Endothelial cell of umbilical vein (primary cell): Measurements from ENCODE around the gene PRSS21. TPM values are rescaled to one million over a fixed set of nuclear protein-coding genes. Genes with fewer than 3 reads are reported as not detected.

Experiments used
- BruUV-seq: library from RNA; stranded (reverse); fragments of 400-500 nt; replicated peaks from 2 replicates; lab custom pipeline; 2021; lab: Mats Ljungman, UMichigan
- CTCF ChIA-PET: fragments of 300-600, 350-600 bp; sonication (Branson Sonifier 250); formaldehyde crosslinking; loops from one replicate; lab custom pipeline; 2021; ENCODE audit warnings: antibody characterized with exemption, inconsistent platforms; lab: Charles Lee
- POLR2A ChIA-PET: fragments of 300-600, 350-600 bp; sonication (Branson Sonifier 250); formaldehyde crosslinking; loops from one replicate; lab custom pipeline; 2021; ENCODE audit warnings: antibody characterized with exemption, inconsistent platforms; lab: Charles Lee
- DNase-seq: peaks from one replicate; pipeline ENCODE4 v3.0.0-alpha.2; 2011; ENCODE audit warnings: low read depth, low spot score
- FAIRE-seq: peaks from 2 replicates; lab custom pipeline; 2011; peaks lifted over from hg19 to GRCh38; lab: Jason Lieb, UNC
- H2AFZ ChIP-seq: 2 replicates; pipeline ENCODE4 v1.6.0; 2012; ENCODE audit warnings: low read depth, low read length, control low read depth, inconsistent platforms
- H3K27ac ChIP-seq: 2 replicates; pipeline ENCODE4 v1.5.1; 2011; ENCODE audit warnings: low read depth, mild to moderate bottlenecking, control low read depth, low read length, moderate library complexity; ENCODE audit not compliant: insufficient read depth
- H3K27me3 ChIP-seq, 2 experiments: 2 replicates each; pipeline versions ENCODE4 v1.6.0 to v1.6.1; 2011; ENCODE audit warnings: low read length in 2 of 2, mixed read lengths in 1 of 2; ENCODE audit not compliant: control insufficient read depth in 2 of 2, insufficient read depth in 2 of 2
- H3K36me3 ChIP-seq, 2 experiments: 2 replicates in 1 of 2; 3 replicates in 1 of 2; pipeline ENCODE4 v1.5.1; 2011; ENCODE audit warnings: low read length in 2 of 2, mild to moderate bottlenecking in 1 of 2, moderate library complexity in 1 of 2; ENCODE audit not compliant: control insufficient read depth in 2 of 2, insufficient read depth in 2 of 2; ENCODE audit errors: extremely low read depth in 1 of 2
- H3K4me1 ChIP-seq: 3 replicates; pipeline ENCODE4 v1.5.1; 2011; ENCODE audit warnings: mild to moderate bottlenecking, low read length; ENCODE audit not compliant: control insufficient read depth, insufficient read depth; ENCODE audit errors: extremely low read depth
- H3K4me2 ChIP-seq: 2 replicates; pipeline ENCODE4 v1.6.1; 2011; ENCODE audit warnings: low read length, control low read depth, mixed read lengths; ENCODE audit not compliant: insufficient read depth
- H3K4me3 ChIP-seq, 3 experiments: fragments of 200-600 bp in 1 of 3; sonication (generic), shearing (Covaris generic) in 1 of 3; replicated peaks in 1 of 3; 2 replicates each; pipeline ENCODE4 v1.5.1; 2011 to 2016; ENCODE audit warnings: control low read depth in 3 of 3, low read length in 3 of 3, mild to moderate bottlenecking in 2 of 3, inconsistent platforms in 1 of 3, low read depth in 1 of 3, moderate library complexity in 1 of 3; ENCODE audit not compliant: insufficient read depth in 1 of 3
- H3K79me2 ChIP-seq: 2 replicates; pipeline ENCODE4 v1.6.0; 2012; ENCODE audit warnings: low read length, inconsistent platforms; ENCODE audit not compliant: control insufficient read depth, insufficient read depth
- H3K9ac ChIP-seq: replicated peaks from 2 replicates; pipeline ENCODE3; 2011; ENCODE audit warnings: low read length, control low read depth; ENCODE audit not compliant: insufficient read depth; ENCODE audit errors: extremely low read depth
- H3K9me1 ChIP-seq: replicated peaks from 3 replicates; pipeline ENCODE4 v1.6.0; 2011; ENCODE audit warnings: mild to moderate bottlenecking, low read length; ENCODE audit not compliant: control insufficient read depth, insufficient read depth; ENCODE audit errors: extremely low read depth
- H3K9me3 ChIP-seq: replicated peaks from 2 replicates; pipeline ENCODE4 v1.5.1; 2012; ENCODE audit warnings: low read length, inconsistent platforms; ENCODE audit not compliant: control insufficient read depth, insufficient read depth
- H4K20me1 ChIP-seq: replicated peaks from 2 replicates; pipeline ENCODE3; 2011; ENCODE audit warnings: mild to moderate bottlenecking, low read length; ENCODE audit not compliant: control insufficient read depth, insufficient read depth; ENCODE audit errors: extremely low read depth
- EZH2 ChIP-seq: IDR thresholded peaks from 2 replicates; pipeline ENCODE4 v1.6.1; 2012; ENCODE audit warnings: borderline replicate concordance, low read depth, mild to moderate bottlenecking, moderate library complexity, low read length, inconsistent platforms; ENCODE audit not compliant: severe bottlenecking
- FOS ChIP-seq: IDR thresholded peaks from 2 replicates; pipeline ENCODE4 v1.6.1; 2011; ENCODE audit warnings: mild to moderate bottlenecking, low read length, moderate library complexity, borderline replicate concordance; ENCODE audit not compliant: insufficient read depth
- GATA2 ChIP-seq: IDR thresholded peaks from 2 replicates; pipeline ENCODE4 v1.7.0; 2011; ENCODE audit warnings: low read depth, mild to moderate bottlenecking, moderate library complexity, mixed read lengths, low read length; ENCODE audit not compliant: insufficient read length, insufficient read depth
- JUN ChIP-seq: IDR thresholded peaks from 2 replicates; pipeline ENCODE4 v1.6.1; 2011; ENCODE audit warnings: borderline replicate concordance, low read depth; ENCODE audit not compliant: insufficient read length, insufficient read depth
- MAX ChIP-seq: IDR thresholded peaks from 2 replicates; pipeline ENCODE4 v1.6.1; 2011; ENCODE audit not compliant: insufficient read depth, insufficient read length
- MYC ChIP-seq: IDR thresholded peaks from one replicate; pipeline ENCODE4 v1.6.1; 2011; ENCODE audit warnings: mild to moderate bottlenecking, low read depth, low read length
- POLR2A ChIP-seq: IDR thresholded peaks from 2 replicates; pipeline ENCODE4 v1.6.1; 2012; ENCODE audit warnings: low read depth, mild to moderate bottlenecking, control low read depth, low read length
- POLR2AphosphoS5 ChIP-seq: IDR thresholded peaks from 2 replicates; pipeline ENCODE4 v1.6.1; 2012; ENCODE audit warnings: low read depth, mild to moderate bottlenecking, control low read depth, low read length, moderate library complexity; ENCODE audit not compliant: insufficient read depth
- dilution Hi-C: fragments of 300-500 bp; cut with MboI; formaldehyde crosslinking; loops from one replicate; pipeline ENCODE4 v1.15.0; 2019; ENCODE audit warnings: low sequenced_read_pairs; ENCODE audit not compliant: extremely low pct_ligation_motif_present
- intact Hi-C: fragments of 100-400 bp; cut with micrococcal nuclease; formaldehyde crosslinking; loops from one replicate; pipeline ENCODE4 v1.10.0; 2022
- polyA plus RNA-seq, 4 experiments: library from polyadenylated mRNA; depleted of rRNA in 3 of 4; stranded (reverse) in 3 of 4; unstranded in 1 of 4; fragments of >200 nt; gene quantifications; 2 replicates each; pipeline versions ENCODE4 v1.2.1 to v1.2.3, GENCODE V29; 2011 to 2012; ENCODE audit warnings: missing spikeins in 1 of 4
- small RNA-seq: library from RNA; depleted of rRNA; stranded (forward); fragments of <200 nt; gene quantifications from one replicate; pipeline ENCODE3, GENCODE V24; 2012; ENCODE audit warnings: low replicate concordance, low read depth; ENCODE audit not compliant: insufficient read depth, insufficient read length
- total RNA-seq: library from RNA; stranded (reverse); gene quantifications from 2 replicates; pipeline ENCODE4 v1.2.3, GENCODE V29; 2021
- TF ChIP-seq, protein P1 (sequence below), 2 donors: IDR thresholded peaks; 1 replicate in 1 of 2; 2 replicates in 1 of 2; pipeline ENCODE4 v1.5.1; 2011; ENCODE audit warnings: low read length in 2 of 2, mild to moderate bottlenecking in 2 of 2, moderate library complexity in 2 of 2, control low read depth in 1 of 2, inconsistent platforms in 1 of 2, low read depth in 1 of 2; ENCODE audit not compliant: insufficient read depth in 1 of 2; ENCODE audit errors: extremely low read depth in 1 of 2

PRSS21 gene
- total and polyA plus RNA-seq, 2 donors (not counting 3 experiments of a cell fraction or from before 2014, with no cell fraction given): 0.28 TPM; not detected in 1

GRCh38 chr16:2867987-2868789 lies 51.2 kb downstream of the PRSS21 start:
- Histone ChIP-seq H3K9me1 (no peaks in the 10 kb centered on the region), H2AFZ (peak overlapping the region; percentile 45), H3K4me2 (peak overlapping the region; percentile 42), H3K4me3 (peak overlapping the region in 2 of 3 experiments; percentile 34 to 45), H3K27ac (peak overlapping the region; percentile 81), H3K4me1 (peaks cover 5% of the 10 kb centered on the region), H3K79me2 (no peaks in the 10 kb centered on the region), H3K9ac (peak overlapping the region; percentile 80), H3K36me3 (no peaks in the 10 kb centered on the region), H4K20me1 (no peaks in the 10 kb centered on the region), H3K9me3 (no peaks in the 10 kb centered on the region), H3K27me3 (peaks cover 0 to 2% of the 10 kb centered on the region in 2 experiments)
- ChIA-PET POLR2A (interaction anchor here (0.7 to 1.3 kb wide), 3 partner anchors 14 to 37 kb away, joined by 3 to 8 read pairs (median 4); partner anchors contain the start of gene FLYWCH2), CTCF (interaction anchor here (0.6 to 13.6 kb wide), 25 partner anchors 8 to 148 kb away, joined by 3 to 372 read pairs (median 5); partner anchors contain the start of genes ELOB, FLYWCH1, FLYWCH2 and PAQR4)
- intact Hi-C loops: loop anchor here (1.0 to 2.0 kb wide), 5 partner anchors 14 to 195 kb away; partner anchors contain the start of genes ELOB and PRSS27
- DNase-seq (peak; percentile 93), FAIRE-seq (peak; percentile 94)
- dilution Hi-C loops: no loop called here
- BruUV-seq: TSS peak; percentile 97
- no peak for TF ChIP-seq MAX
- TF ChIP-seq, protein P1, sequence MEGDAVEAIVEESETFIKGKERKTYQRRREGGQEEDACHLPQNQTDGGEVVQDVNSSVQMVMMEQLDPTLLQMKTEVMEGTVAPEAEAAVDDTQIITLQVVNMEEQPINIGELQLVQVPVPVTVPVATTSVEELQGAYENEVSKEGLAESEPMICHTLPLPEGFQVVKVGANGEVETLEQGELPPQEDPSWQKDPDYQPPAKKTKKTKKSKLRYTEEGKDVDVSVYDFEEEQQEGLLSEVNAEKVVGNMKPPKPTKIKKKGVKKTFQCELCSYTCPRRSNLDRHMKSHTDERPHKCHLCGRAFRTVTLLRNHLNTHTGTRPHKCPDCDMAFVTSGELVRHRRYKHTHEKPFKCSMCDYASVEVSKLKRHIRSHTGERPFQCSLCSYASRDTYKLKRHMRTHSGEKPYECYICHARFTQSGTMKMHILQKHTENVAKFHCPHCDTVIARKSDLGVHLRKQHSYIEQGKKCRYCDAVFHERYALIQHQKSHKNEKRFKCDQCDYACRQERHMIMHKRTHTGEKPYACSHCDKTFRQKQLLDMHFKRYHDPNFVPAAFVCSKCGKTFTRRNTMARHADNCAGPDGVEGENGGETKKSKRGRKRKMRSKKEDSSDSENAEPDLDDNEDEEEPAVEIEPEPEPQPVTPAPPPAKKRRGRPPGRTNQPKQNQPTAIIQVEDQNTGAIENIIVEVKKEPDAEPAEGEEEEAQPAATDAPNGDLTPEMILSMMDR (IDR thresholded peaks at IDR 0.05; ENCODE audit: extremely low read depth in 1 of 2, insufficient read depth in 1 of 2, low read depth in 1 of 2, low read length in 2 of 2): peak; percentile 99
- no peak for TF ChIP-seq MYC
- TF ChIP-seq GATA2: peak; percentile 95
- TF ChIP-seq POLR2AphosphoS5: peak; percentile 98
- TF ChIP-seq FOS: peak; percentile 60
- TF ChIP-seq JUN: no peak
- TF ChIP-seq EZH2: no peak
- TF ChIP-seq POLR2A: peak; percentile 76

Small RNA genes within 50 kb of the gene (small RNA-seq; reads per million reads assigned to genes)
- gene SNORA3C: not detected

Other genes with a start within 250 kb of the PRSS21 start
- 30.8 and 32.2 TPM in 2 replicates for gene KCTD5, start 134.7 kb upstream of the PRSS21 start, total RNA-seq
- 42.0 and 61.4 TPM in 2 replicates for gene KCTD5, start 134.7 kb upstream of the PRSS21 start, polyA plus RNA-seq
- gene PRSS27, start 97.0 kb upstream of the PRSS21 start, total RNA-seq: 0.53 and 0.60 TPM in 2 replicates
- gene PRSS27, start 97.0 kb upstream of the PRSS21 start, polyA plus RNA-seq: 0.33 and 0.53 TPM in 2 replicates
- gene SRRM2, start 64.6 kb upstream of the PRSS21 start, total RNA-seq: 483 and 492 TPM in 2 replicates
- 270 and 296 TPM in 2 replicates for gene SRRM2, start 64.6 kb upstream of the PRSS21 start, polyA plus RNA-seq
- gene ELOB, start 40.0 kb upstream of the PRSS21 start, total RNA-seq: 158 and 251 TPM in 2 replicates
- gene ELOB, start 40.0 kb upstream of the PRSS21 start, polyA plus RNA-seq: 848 and 1,320 TPM in 2 replicates
- not detected in 2 replicates for gene PRSS33, start 29.7 kb upstream of the PRSS21 start, total RNA-seq
- gene PRSS33, start 29.7 kb upstream of the PRSS21 start, polyA plus RNA-seq: not detected in 2 replicates
- gene PRSS41, start 18.8 kb upstream of the PRSS21 start, total RNA-seq: not detected in 2 replicates
- not detected in 2 replicates for gene PRSS41, start 18.8 kb upstream of the PRSS21 start, polyA plus RNA-seq
- gene ZG16B, start 13.1 kb downstream of the PRSS21 start, total RNA-seq: not detected in 2 replicates
- 0.22 and 0.25 TPM in 2 replicates for gene ZG16B, start 13.1 kb downstream of the PRSS21 start, polyA plus RNA-seq
- gene PRSS22, start 40.9 kb downstream of the PRSS21 start, total RNA-seq: not detected in 2 replicates
- gene PRSS22, start 40.9 kb downstream of the PRSS21 start, polyA plus RNA-seq: not detected in 2 replicates
- 18.3 and 24.1 TPM in 2 replicates for gene FLYWCH2, start 66.0 kb downstream of the PRSS21 start, total RNA-seq
- gene FLYWCH2, start 66.0 kb downstream of the PRSS21 start, polyA plus RNA-seq: 34.6 and 45.1 TPM in 2 replicates
- gene FLYWCH1, start 94.7 kb downstream of the PRSS21 start, total RNA-seq: 51.2 and 51.7 TPM in 2 replicates
- gene FLYWCH1, start 94.7 kb downstream of the PRSS21 start, polyA plus RNA-seq: 32.0 and 37.3 TPM in 2 replicates
- not detected in 2 replicates for gene KREMEN2, start 147.0 kb downstream of the PRSS21 start, total RNA-seq
- gene KREMEN2, start 147.0 kb downstream of the PRSS21 start, polyA plus RNA-seq: not detected in 2 replicates
- gene PAQR4, start 152.1 kb downstream of the PRSS21 start, total RNA-seq: 25.4 and 31.2 TPM in 2 replicates
- 23.8 and 25.7 TPM in 2 replicates for gene PAQR4, start 152.1 kb downstream of the PRSS21 start, polyA plus RNA-seq
- 36.1 and 48.5 TPM in 2 replicates for gene PKMYT1, start 163.2 kb downstream of the PRSS21 start, total RNA-seq
- 26.1 and 46.1 TPM in 2 replicates for gene PKMYT1, start 163.2 kb downstream of the PRSS21 start, polyA plus RNA-seq
- not detected in 2 replicates for gene CLDN9, start 195.7 kb downstream of the PRSS21 start, total RNA-seq
- 0.06 TPM in 1 of 2 replicates, not detected in the other for gene CLDN9, start 195.7 kb downstream of the PRSS21 start, polyA plus RNA-seq
- gene CLDN6, start 200.9 kb downstream of the PRSS21 start, total RNA-seq: not detected in 2 replicates
- gene CLDN6, start 200.9 kb downstream of the PRSS21 start, polyA plus RNA-seq: 0.28 and 0.80 TPM in 2 replicates
- 162 and 169 TPM in 2 replicates for gene TNFRSF12A, start 203.1 kb downstream of the PRSS21 start, total RNA-seq
- gene TNFRSF12A, start 203.1 kb downstream of the PRSS21 start, polyA plus RNA-seq: 187 and 248 TPM in 2 replicates
- 25.8 and 28.7 TPM in 2 replicates for gene HCFC1R1, start 206.7 kb downstream of the PRSS21 start, total RNA-seq
- 49.3 and 64.5 TPM in 2 replicates for gene HCFC1R1, start 206.7 kb downstream of the PRSS21 start, polyA plus RNA-seq
- 23.9 and 24.1 TPM in 2 replicates for gene THOC6, start 206.8 kb downstream of the PRSS21 start, total RNA-seq
- 36.9 and 39.3 TPM in 2 replicates for gene THOC6, start 206.8 kb downstream of the PRSS21 start, polyA plus RNA-seq
- not detected in 2 replicates for gene BICDL2, start 219.7 kb downstream of the PRSS21 start, total RNA-seq
- not detected in 2 replicates for gene BICDL2, start 219.7 kb downstream of the PRSS21 start, polyA plus RNA-seq
- 0.21 and 0.35 TPM in 2 replicates for gene MMP25, start 229.3 kb downstream of the PRSS21 start, total RNA-seq
- 0.08 and 0.13 TPM in 2 replicates for gene MMP25, start 229.3 kb downstream of the PRSS21 start, polyA plus RNA-seq
- 55.7 and 127 TPM in 2 replicates for gene IL32, start 248.4 kb downstream of the PRSS21 start, total RNA-seq
- gene IL32, start 248.4 kb downstream of the PRSS21 start, polyA plus RNA-seq: 336 and 493 TPM in 2 replicates